Adrenal gland (tissue), 5 donors: Measurements from ENCODE around the gene UMPS.

Experiments used
- POLR2A ChIP-seq, 2 donors: fragments of 450-650 bp; IDR thresholded peaks; one replicate each; pipeline ENCODE4 v1.6.1; 2017; ENCODE audit warnings: antibody characterized with exemption in 2 of 2, mild to moderate bottlenecking in 2 of 2, moderate library complexity in 1 of 2
- TF ChIP-seq, protein P1 (sequence below), 6 experiments: fragments of 450-650 bp in 4 of 6; fragments of 200-600 bp in 2 of 6; sonication (generic) in 1 of 6; IDR thresholded peaks; 1 replicate in 5 of 6; 2 replicates in 1 of 6; pipeline versions ENCODE4 v1.5.1 to v1.8.0; 2016 to 2021; ENCODE audit warnings: antibody characterized with exemption in 6 of 6, mild to moderate bottlenecking in 2 of 6, moderate library complexity in 1 of 6
- donor health status: DM: no; HTN: no; CAD: no.

DNA sequence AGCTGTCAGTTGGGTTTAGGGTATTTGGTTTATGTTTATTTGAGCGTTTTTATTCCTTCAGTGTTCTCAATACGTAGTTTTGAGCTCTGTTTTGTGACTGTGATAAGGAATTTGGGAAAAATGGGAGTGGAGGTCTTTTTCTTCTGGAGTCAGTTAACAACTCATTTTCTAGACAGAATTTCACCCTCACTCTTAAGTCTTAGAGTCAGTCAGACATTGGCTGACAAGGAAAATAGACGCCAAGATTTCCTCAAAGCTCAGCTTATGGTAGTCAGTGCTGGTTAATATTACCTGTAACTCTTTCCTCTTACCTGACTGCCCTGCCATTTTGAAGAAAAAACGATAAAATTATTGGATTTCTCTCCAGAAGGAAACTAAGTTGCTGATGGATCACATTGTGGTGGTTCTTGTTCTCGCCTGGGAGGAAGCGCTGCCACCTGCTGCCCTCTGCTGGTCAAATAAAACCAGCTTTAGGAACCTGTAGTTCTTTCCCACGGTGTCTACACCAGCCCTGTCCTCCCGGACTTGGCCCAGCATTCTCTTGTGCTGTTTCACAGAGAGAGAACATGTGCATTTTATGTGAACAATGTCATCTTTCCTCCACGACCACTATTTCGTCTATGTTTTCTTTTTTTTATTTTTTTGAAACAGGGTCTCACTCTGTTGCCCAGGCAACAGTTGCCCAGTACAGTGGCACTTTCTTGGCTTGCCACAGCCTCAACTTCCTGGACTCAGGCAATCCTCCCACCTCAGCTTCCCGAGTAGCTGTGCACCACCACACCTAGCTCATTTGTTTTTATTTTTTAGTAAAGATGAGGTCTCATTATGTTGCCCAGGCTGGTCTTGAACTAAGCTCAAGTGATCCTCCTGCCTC is 41.4 kb upstream of the UMPS start:
- no peak for TF ChIP-seq POLR2A (IDR thresholded peaks at IDR 0.05)
- TF ChIP-seq, protein P1, sequence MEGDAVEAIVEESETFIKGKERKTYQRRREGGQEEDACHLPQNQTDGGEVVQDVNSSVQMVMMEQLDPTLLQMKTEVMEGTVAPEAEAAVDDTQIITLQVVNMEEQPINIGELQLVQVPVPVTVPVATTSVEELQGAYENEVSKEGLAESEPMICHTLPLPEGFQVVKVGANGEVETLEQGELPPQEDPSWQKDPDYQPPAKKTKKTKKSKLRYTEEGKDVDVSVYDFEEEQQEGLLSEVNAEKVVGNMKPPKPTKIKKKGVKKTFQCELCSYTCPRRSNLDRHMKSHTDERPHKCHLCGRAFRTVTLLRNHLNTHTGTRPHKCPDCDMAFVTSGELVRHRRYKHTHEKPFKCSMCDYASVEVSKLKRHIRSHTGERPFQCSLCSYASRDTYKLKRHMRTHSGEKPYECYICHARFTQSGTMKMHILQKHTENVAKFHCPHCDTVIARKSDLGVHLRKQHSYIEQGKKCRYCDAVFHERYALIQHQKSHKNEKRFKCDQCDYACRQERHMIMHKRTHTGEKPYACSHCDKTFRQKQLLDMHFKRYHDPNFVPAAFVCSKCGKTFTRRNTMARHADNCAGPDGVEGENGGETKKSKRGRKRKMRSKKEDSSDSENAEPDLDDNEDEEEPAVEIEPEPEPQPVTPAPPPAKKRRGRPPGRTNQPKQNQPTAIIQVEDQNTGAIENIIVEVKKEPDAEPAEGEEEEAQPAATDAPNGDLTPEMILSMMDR (IDR thresholded peaks at IDR 0.05) = peak; percentile 70 to 93 (median 85)
